IMR-90 (cell line): Measurements from ENCODE around the gene PALM3. TPM values are rescaled to one million over a fixed set of nuclear protein-coding genes. Genes with fewer than 3 reads are reported as not detected.

Source experiments
- ATAC-seq: fragments of 200-7000 bp; cut with Tn5 transposase; 2 replicates; pipeline ENCODE4 v1.9.1; 2020; ENCODE audit warnings: low read depth, mild to moderate bottlenecking, moderate library complexity
- BruUV-seq: library from RNA; stranded (reverse); fragments of 400-500 nt; replicated peaks from 2 replicates; lab custom pipeline; 2021; lab: Mats Ljungman, UMichigan
- CTCF ChIA-PET: fragments of 300-600 bp; formaldehyde crosslinking; extraction: SDS; loops from one replicate; lab custom pipeline; 2021; ENCODE audit warnings: antibody characterized with exemption; lab: Yijun Ruan, JAX
- POLR2A ChIA-PET: fragments of 300-600 bp; sonication (Branson Sonifier 250); formaldehyde crosslinking; loops from one replicate; lab custom pipeline; 2022; ENCODE audit warnings: antibody characterized with exemption; ENCODE audit not compliant: unreplicated experiment; lab: Charles Lee
- DNase-seq: peaks from one replicate; pipeline ENCODE4 v3.0.0; 2013
- H2AFZ ChIP-seq: replicated peaks from 2 replicates; pipeline ENCODE3; 2013; ENCODE audit warnings: low read length, mild to moderate bottlenecking; ENCODE audit not compliant: poor library complexity
- H2AK5ac ChIP-seq: 2 replicates; pipeline ENCODE4 v1.6.1; 2013; ENCODE audit warnings: low read depth, low read length, inconsistent platforms
- H2AK9ac ChIP-seq: replicated peaks from 2 replicates; pipeline ENCODE3; 2013; ENCODE audit warnings: mild to moderate bottlenecking, low read depth, low read length, moderate library complexity; ENCODE audit not compliant: poor library complexity
- H2BK120ac ChIP-seq: 2 replicates; pipeline ENCODE4 v1.6.1; 2013; ENCODE audit warnings: low read depth, low read length, inconsistent platforms
- H2BK15ac ChIP-seq: 3 replicates; pipeline ENCODE4 v1.6.1; 2013; ENCODE audit warnings: low read depth, low read length, inconsistent platforms
- H2BK20ac ChIP-seq: 2 replicates; pipeline ENCODE4 v1.6.1; 2013; ENCODE audit warnings: low read depth, mild to moderate bottlenecking, inconsistent platforms, low read length, moderate library complexity
- H2BK5ac ChIP-seq: 2 replicates; pipeline ENCODE4 v1.6.1; 2013; ENCODE audit warnings: mild to moderate bottlenecking, low read depth, low read length, inconsistent platforms; ENCODE audit not compliant: poor library complexity, severe bottlenecking
- H3K14ac ChIP-seq: replicated peaks from 2 replicates; pipeline ENCODE4 v1.6.1; 2013; ENCODE audit warnings: low read depth, low read length, inconsistent platforms
- H3K18ac ChIP-seq: 2 replicates; pipeline ENCODE4 v1.6.1; 2013; ENCODE audit warnings: low read depth, low read length, control low read depth
- H3K23ac ChIP-seq: 2 replicates; pipeline ENCODE4 v1.6.1; 2013; ENCODE audit warnings: low read depth, low read length, inconsistent platforms
- H3K27ac ChIP-seq: 2 replicates; pipeline ENCODE4 v1.5.1; 2013; ENCODE audit warnings: mild to moderate bottlenecking, control low read depth, low read length; ENCODE audit not compliant: insufficient read depth
- H3K27me3 ChIP-seq: 2 replicates; pipeline ENCODE4 v1.6.1; 2013; ENCODE audit warnings: low read length; ENCODE audit not compliant: control insufficient read depth, insufficient read depth
- H3K36me3 ChIP-seq: 2 replicates; pipeline ENCODE4 v1.6.1; 2013; ENCODE audit warnings: low read length, mixed read lengths; ENCODE audit not compliant: control insufficient read depth, insufficient read depth
- H3K4ac ChIP-seq: 2 replicates; pipeline ENCODE4 v1.6.1; 2013; ENCODE audit warnings: low read depth, low read length, inconsistent platforms
- H3K4me1 ChIP-seq: 2 replicates; pipeline ENCODE4 v1.6.1; 2013; ENCODE audit warnings: low read length, mixed read lengths; ENCODE audit not compliant: control insufficient read depth, insufficient read depth
- H3K4me2 ChIP-seq: 2 replicates; pipeline ENCODE4 v1.6.1; 2013; ENCODE audit warnings: low read depth, mild to moderate bottlenecking, control low read depth, low read length, moderate library complexity
- H3K4me3 ChIP-seq: 2 replicates; pipeline ENCODE4 v1.5.1; 2013; ENCODE audit warnings: low read depth, mild to moderate bottlenecking, control low read depth, low read length, moderate library complexity; ENCODE audit not compliant: insufficient read depth
- H3K56ac ChIP-seq: 2 replicates; pipeline ENCODE4 v1.6.1; 2013; ENCODE audit warnings: low read length, inconsistent platforms; ENCODE audit not compliant: insufficient read depth; ENCODE audit errors: extremely low read depth
- H3K79me1 ChIP-seq, 2 experiments: 2 replicates each; pipeline ENCODE4 v1.6.1; 2013; ENCODE audit warnings: low read length in 2 of 2, inconsistent platforms in 1 of 2, low read depth in 1 of 2
- H3K9ac ChIP-seq: 2 replicates; pipeline ENCODE4 v1.6.1; 2013; ENCODE audit warnings: low read depth, low read length, control low read depth
- H3K9me1 ChIP-seq: 2 replicates; pipeline ENCODE4 v1.6.1; 2013; ENCODE audit warnings: low read length, inconsistent platforms; ENCODE audit not compliant: insufficient read depth
- H3K9me3 ChIP-seq: 2 replicates; pipeline ENCODE4 v1.6.1; 2013; ENCODE audit warnings: low read length; ENCODE audit not compliant: control insufficient read depth, insufficient read depth
- H4K20me1 ChIP-seq: 2 replicates; pipeline ENCODE4 v1.6.1; 2013; ENCODE audit warnings: low read length, inconsistent platforms; ENCODE audit not compliant: insufficient read depth
- H4K5ac ChIP-seq: 2 replicates; pipeline ENCODE4 v1.6.1; 2013; ENCODE audit warnings: mild to moderate bottlenecking, low read depth, low read length, control low read depth
- H4K8ac ChIP-seq, 2 experiments: 2 replicates each; pipeline ENCODE4 v1.6.1; 2013; ENCODE audit warnings: low read depth in 2 of 2, low read length in 2 of 2, control low read depth in 1 of 2, inconsistent platforms in 1 of 2
- H4K91ac ChIP-seq: 2 replicates; pipeline ENCODE4 v1.6.1; 2013; ENCODE audit warnings: low read depth, low read length, inconsistent platforms; ENCODE audit not compliant: insufficient read depth
- BHLHE40 ChIP-seq: fragments of 150-350 bp; IDR thresholded peaks from 2 replicates; pipeline ENCODE4 v1.6.1; 2016; ENCODE audit warnings: mild to moderate bottlenecking, low read depth, low read length
- CEBPB ChIP-seq: IDR thresholded peaks from 2 replicates; pipeline ENCODE4 v1.6.1; 2012; ENCODE audit warnings: low read depth, low read length, improper control_type of control experiment
- FOS ChIP-seq: fragments of 150-350 bp; IDR thresholded peaks from 2 replicates; pipeline ENCODE4 v1.6.1; 2016; ENCODE audit warnings: low read depth, low read length
- MAFK ChIP-seq: IDR thresholded peaks from 2 replicates; pipeline ENCODE4 v1.6.1; 2012; ENCODE audit warnings: low read depth, low read length, improper control_type of control experiment
- MXI1 ChIP-seq: IDR thresholded peaks from 2 replicates; pipeline ENCODE4 v1.6.1; 2012; ENCODE audit warnings: low read depth, mild to moderate bottlenecking, low read length, moderate library complexity, borderline replicate concordance
- NFE2L2 ChIP-seq: fragments of 150-350 bp; IDR thresholded peaks from 2 replicates; pipeline ENCODE4 v1.6.1; 2016; ENCODE audit warnings: low read depth, mild to moderate bottlenecking, low read length
- RAD21 ChIP-seq: IDR thresholded peaks from 2 replicates; pipeline ENCODE4 v1.6.1; 2012; ENCODE audit warnings: low read length, improper control_type of control experiment
- RFX5 ChIP-seq: IDR thresholded peaks from 2 replicates; pipeline ENCODE4 v1.8.0; 2012; ENCODE audit warnings: low read depth, mild to moderate bottlenecking, low read length, moderate library complexity
- SMC3 ChIP-seq: fragments of 150-350 bp; IDR thresholded peaks from 2 replicates; pipeline ENCODE4 v1.6.1; 2016; ENCODE audit warnings: low read depth, mild to moderate bottlenecking, antibody characterized with exemption, low read length, moderate library complexity
- WGBS, 2 experiments: methylation state at CpG; one replicate each; pipeline versions ENCODE4 v1.1.5 to v1.1.7; 2013; ENCODE audit warnings: missing lambda C conversion rate in 2 of 2; ENCODE audit not compliant: insufficient read length in 1 of 2; ENCODE audit errors: extremely low coverage in 2 of 2; 5-methylcytosine and 5-hydroxymethylcytosine counted together
- dilution Hi-C: fragments of 300-500 bp; cut with HindIII; formaldehyde crosslinking; loops from one replicate; pipeline ENCODE4 v1.14.3; 2018; ENCODE audit warnings: low sequenced_read_pairs; ENCODE audit not compliant: unreplicated experiment
- in situ Hi-C: fragments of 300-500 bp; cut with MboI; formaldehyde crosslinking; loops from 3 replicates; pipeline ENCODE4 v1.14.3; 2019; ENCODE audit warnings: low sequenced_read_pairs, inconsistent platforms, mixed read lengths
- intact Hi-C: fragments of 100-400 bp; cut with micrococcal nuclease; formaldehyde crosslinking; loops from 2 replicates; pipeline ENCODE4 v1.10.0; 2022
- polyA plus RNA-seq, 3 experiments: library from polyadenylated mRNA; depleted of rRNA; stranded (reverse); fragments of >200 nt; gene quantifications; 2 replicates each; pipeline ENCODE4 v1.2.3, GENCODE V29; 2012; ENCODE audit warnings: low replicate concordance in 1 of 3
- total RNA-seq: library from RNA; depleted of rRNA; stranded (reverse); fragments of >200 nt; gene quantifications from 2 replicates; pipeline ENCODE4 v1.2.3, GENCODE V29; 2012
- TF ChIP-seq, protein P1 (sequence below): fragments of 150-350 bp; IDR thresholded peaks from 2 replicates; pipeline ENCODE4 v1.6.1; 2017; ENCODE audit warnings: mild to moderate bottlenecking, antibody characterized with exemption, low read length, low read depth
- TF ChIP-seq, protein P2 (sequence below): fragments of 150-350 bp; IDR thresholded peaks from 2 replicates; pipeline ENCODE4 v1.6.1; 2016; ENCODE audit warnings: low read depth, mild to moderate bottlenecking, low read length, moderate library complexity, borderline replicate concordance
- TF ChIP-seq, protein P3 (sequence below): conservative IDR thresholded peaks from 2 replicates; pipeline ENCODE4 v1.5.1; 2012; ENCODE audit warnings: mild to moderate bottlenecking, low read depth, low read length, improper control_type of control experiment

The PALM3 gene
- total and polyA plus RNA-seq, 2 of the 4 experiments (the other 2 are of a cell fraction), result 0.18 to 0.84 TPM

DNA sequence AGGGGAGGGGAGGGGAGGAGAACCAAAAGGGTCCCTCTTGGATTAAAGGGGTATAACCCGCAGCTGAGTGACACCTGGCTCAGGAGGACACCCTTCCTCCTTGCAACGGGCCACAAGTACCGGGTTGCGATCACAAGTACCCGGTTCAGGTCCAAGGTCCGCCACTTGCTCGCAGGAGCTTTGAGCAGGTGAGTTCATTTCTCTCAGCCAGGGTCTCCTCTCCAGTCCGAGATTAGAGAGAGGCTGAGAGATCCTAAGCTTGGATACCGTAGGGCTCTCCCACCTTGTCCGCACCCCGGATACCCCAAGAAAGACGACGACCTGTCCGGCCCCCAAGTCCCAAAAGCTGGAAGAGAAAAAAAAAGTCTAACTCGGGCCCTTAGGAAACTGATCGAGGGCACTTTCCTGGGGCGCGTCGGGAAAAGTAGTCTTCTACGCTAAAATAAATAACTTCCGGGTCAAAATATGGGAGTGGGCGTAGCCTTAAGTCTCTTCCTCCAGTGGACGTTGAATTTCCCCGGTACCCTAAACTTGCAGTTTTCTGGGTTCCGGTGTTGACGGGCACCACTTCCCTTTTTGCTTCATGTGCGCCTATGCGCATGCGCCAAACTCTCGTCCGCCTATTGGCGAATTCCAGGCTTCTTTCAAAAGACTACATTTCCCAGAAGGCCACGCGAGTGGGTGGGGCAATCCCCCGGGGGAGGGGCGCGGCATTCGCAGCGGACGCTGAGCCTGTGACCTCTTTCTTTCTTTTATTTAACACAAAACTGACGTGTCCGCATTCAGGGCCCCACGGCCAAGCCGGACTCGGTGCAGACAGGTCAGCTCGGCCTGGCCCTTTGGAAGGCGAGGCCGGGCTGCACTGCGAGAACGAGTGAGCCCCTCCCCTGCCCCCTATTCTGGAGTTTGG lies 19.3 kb upstream of the PALM3 start:
- Histone ChIP-seq H3K4me3 (peak overlapping the region; percentile 67), H2BK15ac (no peak overlapping the region), H4K91ac (peak overlapping the region; percentile 76), H2AK5ac (no peak overlapping the region; the same call in 1 of the 2 replicates), H3K4me1 (peaks cover 8% of the 10 kb centered on the region), H2AFZ (peak overlapping the region; percentile 94), H2BK120ac (peak overlapping the region; percentile 42; the same call in 1 of the 2 replicates), H4K5ac (peak overlapping the region; percentile 96), H3K18ac (peak overlapping the region; percentile 12; the same call in 1 of the 2 replicates), H4K8ac (peak overlapping the region; percentile 94 to 97), H3K14ac (peak overlapping the region; percentile 90), H3K27ac (peak overlapping the region; percentile 77), H3K9me3 (no peaks in the 10 kb centered on the region), H3K9me1 (peaks cover 10% of the 10 kb centered on the region; the same call in 1 of the 2 replicates), H4K20me1 (no peaks in the 10 kb centered on the region), H2BK20ac (no peak overlapping the region), H2BK5ac (peak overlapping the region; percentile 70), H3K36me3 (no peaks in the 10 kb centered on the region), H3K9ac (peak overlapping the region; percentile 81), H3K56ac (peak overlapping the region; percentile 59), H3K23ac (peak overlapping the region; percentile 66), H3K79me1 (peaks cover 12 to 23% of the 10 kb centered on the region in 2 experiments), H3K27me3 (no peaks in the 10 kb centered on the region), H3K4me2 (peak overlapping the region; percentile 95), H3K4ac (peak overlapping the region; percentile 87), H2AK9ac (peak overlapping the region; percentile 95)
- DNase-seq (peak; percentile 99), ATAC-seq (peak; percentile 95)
- ChIA-PET POLR2A (interaction anchor here (0.6 kb wide), 1 partner anchor 1121 kb away, joined by 3 read pairs; no protein-coding TSS in a partner anchor), CTCF (interaction anchor here (0.6 to 1.2 kb wide), 2 partner anchors 55 to 297 kb away, joined by 3 to 4 read pairs; partner anchors contain the start of gene ASF1B)
- WGBS, 2 experiments, result 0% methylated on average over 14 of the region's 50 CpGs; no CpG with 5 or more reads in 1 of the 2 experiments
- no TSS peak for BruUV-seq
- in situ Hi-C loops, result loop anchor here (25.0 kb wide), 1 partner anchor 319 kb away; the partner anchor contains the start of genes C19orf53 and MRI1
- intact Hi-C loops, result no loop called here
- dilution Hi-C loops, result no loop called here
- TF ChIP-seq, protein P1, sequence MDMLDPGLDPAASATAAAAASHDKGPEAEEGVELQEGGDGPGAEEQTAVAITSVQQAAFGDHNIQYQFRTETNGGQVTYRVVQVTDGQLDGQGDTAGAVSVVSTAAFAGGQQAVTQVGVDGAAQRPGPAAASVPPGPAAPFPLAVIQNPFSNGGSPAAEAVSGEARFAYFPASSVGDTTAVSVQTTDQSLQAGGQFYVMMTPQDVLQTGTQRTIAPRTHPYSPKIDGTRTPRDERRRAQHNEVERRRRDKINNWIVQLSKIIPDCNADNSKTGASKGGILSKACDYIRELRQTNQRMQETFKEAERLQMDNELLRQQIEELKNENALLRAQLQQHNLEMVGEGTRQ, result no peak
- TF ChIP-seq MAFK, result peak; percentile 39
- TF ChIP-seq, protein P2, sequence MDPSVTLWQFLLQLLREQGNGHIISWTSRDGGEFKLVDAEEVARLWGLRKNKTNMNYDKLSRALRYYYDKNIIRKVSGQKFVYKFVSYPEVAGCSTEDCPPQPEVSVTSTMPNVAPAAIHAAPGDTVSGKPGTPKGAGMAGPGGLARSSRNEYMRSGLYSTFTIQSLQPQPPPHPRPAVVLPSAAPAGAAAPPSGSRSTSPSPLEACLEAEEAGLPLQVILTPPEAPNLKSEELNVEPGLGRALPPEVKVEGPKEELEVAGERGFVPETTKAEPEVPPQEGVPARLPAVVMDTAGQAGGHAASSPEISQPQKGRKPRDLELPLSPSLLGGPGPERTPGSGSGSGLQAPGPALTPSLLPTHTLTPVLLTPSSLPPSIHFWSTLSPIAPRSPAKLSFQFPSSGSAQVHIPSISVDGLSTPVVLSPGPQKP, result no peak
- TF ChIP-seq RAD21, result no peak
- TF ChIP-seq, protein P3, sequence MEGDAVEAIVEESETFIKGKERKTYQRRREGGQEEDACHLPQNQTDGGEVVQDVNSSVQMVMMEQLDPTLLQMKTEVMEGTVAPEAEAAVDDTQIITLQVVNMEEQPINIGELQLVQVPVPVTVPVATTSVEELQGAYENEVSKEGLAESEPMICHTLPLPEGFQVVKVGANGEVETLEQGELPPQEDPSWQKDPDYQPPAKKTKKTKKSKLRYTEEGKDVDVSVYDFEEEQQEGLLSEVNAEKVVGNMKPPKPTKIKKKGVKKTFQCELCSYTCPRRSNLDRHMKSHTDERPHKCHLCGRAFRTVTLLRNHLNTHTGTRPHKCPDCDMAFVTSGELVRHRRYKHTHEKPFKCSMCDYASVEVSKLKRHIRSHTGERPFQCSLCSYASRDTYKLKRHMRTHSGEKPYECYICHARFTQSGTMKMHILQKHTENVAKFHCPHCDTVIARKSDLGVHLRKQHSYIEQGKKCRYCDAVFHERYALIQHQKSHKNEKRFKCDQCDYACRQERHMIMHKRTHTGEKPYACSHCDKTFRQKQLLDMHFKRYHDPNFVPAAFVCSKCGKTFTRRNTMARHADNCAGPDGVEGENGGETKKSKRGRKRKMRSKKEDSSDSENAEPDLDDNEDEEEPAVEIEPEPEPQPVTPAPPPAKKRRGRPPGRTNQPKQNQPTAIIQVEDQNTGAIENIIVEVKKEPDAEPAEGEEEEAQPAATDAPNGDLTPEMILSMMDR, result no peak
- TF ChIP-seq SMC3, result no peak
- no peak for TF ChIP-seq FOS
- no peak for TF ChIP-seq RFX5
- TF ChIP-seq BHLHE40, result no peak
- TF ChIP-seq MXI1, result no peak
- TF ChIP-seq CEBPB, result peak; percentile 84
- no peak for TF ChIP-seq NFE2L2
